A549 treated with AZD2906 at 1 μM for 4 hours (cell line): ENCODE data around the gene CREB3L1. TPM values are rescaled to one million over a fixed set of nuclear protein-coding genes. Genes with fewer than 3 reads are reported as not detected.

Source experiments
- total RNA-seq: library from RNA; stranded (reverse); fragments of 200-300 nt; extraction: Qiagen RNA extraction; gene quantifications from 5 replicates; pipeline ENCODE4 v1.2.3, GENCODE V29; 2022

CREB3L1 gene
- total RNA-seq, result 4.0 to 4.7 TPM (median 4.4 TPM) in 5 replicates

GRCh38 chr11:46277622-46278386 lies at the start of gene CREB3L1:
CREB3L1 (plus strand) TSS chr11:46277662; CDS start chr11:46278112, 450 bp downstream.

GRCh38 chr11:46346886-46347636 lies 69.6 kb downstream of the CREB3L1 start, which contains the start of gene DGKZ:
DGKZ (plus strand) TSS chr11:46347463; CDS start chr11:46347660, 197 bp downstream.

Other genes with a start within 250 kb of the CREB3L1 start
- 8.2 to 11.5 TPM (median 10.0 TPM) in 5 replicates for gene PHF21A, start 156.2 kb upstream of the CREB3L1 start, total RNA-seq
- gene DGKZ, start 69.8 kb downstream of the CREB3L1 start, total RNA-seq, result 36.9 to 50.2 TPM (median 47.1 TPM) in 5 replicates
- 14.7 to 20.7 TPM (median 20.5 TPM) in 5 replicates for gene MDK, start 104.0 kb downstream of the CREB3L1 start, total RNA-seq
- 0.41 to 0.61 TPM (median 0.49 TPM) in 5 replicates for gene CHRM4, start 114.1 kb downstream of the CREB3L1 start, total RNA-seq